ENCODE data around the gene PGLYRP2.

The PGLYRP2 gene

GRCh38 chr19:15423130-15423529 lies 56.2 kb downstream of the PGLYRP2 start:
- no peak for DNase-seq

- DNase-seq = no peak
Observed at GRCh38 chr19:15422296-15423075, 56.8 kb downstream of the PGLYRP2 start.

GRCh38 chr19:15421721-15422260 lies 57.5 kb downstream of the PGLYRP2 start:
- no peak for DNase-seq

GRCh38 chr19:15421136-15421695 lies 58.1 kb downstream of the PGLYRP2 start:
- DNase-seq = no peak

DNA sequence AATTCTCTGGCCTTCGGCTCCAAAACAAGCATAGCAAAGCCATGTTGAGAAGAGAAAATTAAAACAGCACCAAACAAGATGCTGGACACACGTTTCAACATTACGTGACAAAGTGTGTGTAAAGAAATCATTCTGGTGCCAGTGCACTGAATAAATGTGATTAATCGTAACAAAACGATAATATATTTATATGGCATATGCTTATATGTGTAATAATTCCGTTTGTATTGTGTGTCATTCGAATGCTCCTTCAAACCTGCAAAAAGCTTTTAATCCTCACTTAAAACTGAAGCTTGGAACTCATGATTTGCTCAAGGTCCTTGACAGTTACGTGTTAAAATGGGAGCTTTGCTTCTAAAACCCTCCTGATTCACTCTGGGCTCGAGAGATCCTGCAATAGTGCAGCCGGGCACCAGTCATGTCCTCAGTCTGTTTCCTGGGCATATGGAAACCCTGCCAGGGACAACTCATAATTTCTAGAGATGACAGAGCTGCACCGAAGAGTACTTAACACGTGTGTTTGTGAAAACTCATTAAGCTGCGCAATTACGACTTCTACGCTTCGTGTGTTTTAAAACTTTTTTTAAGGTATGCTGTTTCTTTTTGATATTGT lies 59.8 kb downstream of the PGLYRP2 start:
- DNase-seq = no peak

All from fibroblast of skin of right biceps (primary cell).